B cell (primary cell): ENCODE measurements around the gene SOX6. TPM values are rescaled to one million over a fixed set of nuclear protein-coding genes. Genes with fewer than 3 reads are reported as not detected.

Experiments used
- ATAC-seq: fragments of 200-7000 bp; cut with Tn5 transposase; one replicate; pipeline ENCODE4 v1.10.0; 2021; ENCODE audit warnings: low read depth, mild to moderate bottlenecking, moderate number of reproducible peaks, moderate library complexity
- CTCF ChIA-PET: fragments of 350-600 bp; sonication (Branson Sonifier 250); formaldehyde crosslinking; loops from one replicate; lab custom pipeline; 2021; ENCODE audit warnings: antibody characterized with exemption, inconsistent platforms; lab: Charles Lee
- POLR2A ChIA-PET: fragments of 350-600 bp; sonication (Branson Sonifier 250); formaldehyde crosslinking; loops from one replicate; lab custom pipeline; 2021; ENCODE audit warnings: antibody characterized with exemption; lab: Charles Lee
- DNase-seq: peaks from one replicate; pipeline ENCODE4 v3.0.0; 2013
- H2AFZ ChIP-seq: 2 replicates; pipeline ENCODE4 v1.6.1; 2012; ENCODE audit warnings: mild to moderate bottlenecking, low read depth, low read length; ENCODE audit not compliant: insufficient read depth, poor library complexity, severe bottlenecking
- H3K27ac ChIP-seq, 2 donors: 1 replicate in 1 of 2; 2 replicates in 1 of 2; pipeline ENCODE4 v1.5.1; 2012 to 2013; ENCODE audit warnings: low read length in 2 of 2, mild to moderate bottlenecking in 2 of 2, moderate library complexity in 1 of 2
- H3K27me3 ChIP-seq, 4 experiments: fragments of 200-600 bp in 1 of 4; sonication (generic) in 1 of 4; replicated peaks in 1 of 4; 1 replicate in 2 of 4; 2 replicates in 2 of 4; pipeline versions ENCODE4 v1.6.1 to v1.7.0; 2013 to 2016; ENCODE audit warnings: low read length in 3 of 4, mild to moderate bottlenecking in 2 of 4, mixed read lengths in 1 of 4, moderate library complexity in 1 of 4; ENCODE audit not compliant: insufficient read depth in 4 of 4, control insufficient read depth in 3 of 4; ENCODE audit errors: control extremely low read depth in 1 of 4
- H3K36me3 ChIP-seq, 2 experiments: replicated peaks in 1 of 2; 1 replicate in 1 of 2; 2 replicates in 1 of 2; pipeline versions ENCODE4 v1.6.1 to v1.7.1; 2013; ENCODE audit warnings: low read length in 1 of 2; ENCODE audit not compliant: insufficient read depth in 2 of 2, control insufficient read depth in 1 of 2; ENCODE audit errors: control extremely low read depth in 1 of 2, extremely low read depth in 1 of 2
- H3K4me1 ChIP-seq, 2 donors: fragments of 200-600 bp in 1 of 2; sonication (generic) in 1 of 2; 1 replicate in 1 of 2; 2 replicates in 1 of 2; pipeline versions ENCODE4 v1.5.1 to v1.6.1; 2013 to 2017; ENCODE audit warnings: low read length in 2 of 2; ENCODE audit not compliant: control insufficient read depth in 2 of 2, insufficient read depth in 2 of 2
- H3K4me2 ChIP-seq: replicated peaks from 2 replicates; pipeline ENCODE3; 2012; ENCODE audit warnings: mild to moderate bottlenecking, low read depth, low read length; ENCODE audit not compliant: poor library complexity, severe bottlenecking
- H3K4me3 ChIP-seq, 5 experiments: fragments of 200-600 bp in 1 of 5; sonication (generic) in 1 of 5; 1 replicate in 3 of 5; 2 replicates in 2 of 5; pipeline versions ENCODE4 v1.5.1 to v1.7.0; 2011 to 2016; ENCODE audit warnings: low read length in 4 of 5, mild to moderate bottlenecking in 4 of 5, low read depth in 2 of 5, control low read depth in 1 of 5, moderate library complexity in 1 of 5; ENCODE audit not compliant: insufficient read depth in 1 of 5; ENCODE audit errors: control extremely low read depth in 1 of 5, extremely low read depth in 1 of 5
- H3K79me2 ChIP-seq: fragments of 200-600 bp; sonication (generic); one replicate; pipeline ENCODE4 v1.6.0; 2016; ENCODE audit warnings: low read length; ENCODE audit not compliant: control insufficient read depth, insufficient read depth
- H3K9ac ChIP-seq: fragments of 200-600 bp; sonication (generic); 2 replicates; pipeline ENCODE4 v1.6.1; 2017; ENCODE audit warnings: mild to moderate bottlenecking, low read length, moderate library complexity
- H3K9me3 ChIP-seq, 3 donors: one replicate each; pipeline versions ENCODE4 v1.6.1 to v1.7.1; 2013; ENCODE audit warnings: low read length in 2 of 3; ENCODE audit not compliant: control insufficient read depth in 2 of 3, insufficient read depth in 1 of 3; ENCODE audit errors: control extremely low read depth in 1 of 3
- H4K20me1 ChIP-seq: 2 replicates; pipeline ENCODE4 v1.6.0; 2012; ENCODE audit warnings: mild to moderate bottlenecking, low read length; ENCODE audit not compliant: insufficient read depth, control insufficient read depth, poor library complexity, severe bottlenecking
- H3K27ac Mint-ChIP-seq: one replicate; pipeline ENCODE4 v1.8.0; 2021; ENCODE audit warnings: mixed read lengths
- H3K27me3 Mint-ChIP-seq: one replicate; pipeline ENCODE4 v1.8.0; 2021; ENCODE audit warnings: mixed read lengths
- H3K4me1 Mint-ChIP-seq: one replicate; pipeline ENCODE4 v1.8.0; 2021; ENCODE audit warnings: mixed read lengths
- H3K4me3 Mint-ChIP-seq: one replicate; pipeline ENCODE4 v1.8.0; 2021; ENCODE audit warnings: mixed read lengths
- H3K9me3 Mint-ChIP-seq: one replicate; pipeline ENCODE4 v1.8.0; 2022; ENCODE audit warnings: mixed read lengths; ENCODE audit not compliant: insufficient read depth
- EZH2 ChIP-seq: IDR thresholded peaks from 2 replicates; pipeline ENCODE4 v1.6.1; 2012; ENCODE audit warnings: borderline replicate concordance, low read depth, mild to moderate bottlenecking, moderate library complexity, low read length; ENCODE audit not compliant: insufficient read depth, poor library complexity, severe bottlenecking
- WGBS: methylation state at CpG from one replicate; pipeline ENCODE4 v1.1.5; 2013; ENCODE audit warnings: missing lambda C conversion rate; ENCODE audit not compliant: insufficient coverage; 5-methylcytosine and 5-hydroxymethylcytosine counted together
- intact Hi-C: fragments of 100-400 bp; cut with micrococcal nuclease; formaldehyde crosslinking; loops from one replicate; pipeline ENCODE4 v1.10.0; 2022
- polyA plus RNA-seq: library from polyadenylated mRNA; depleted of rRNA; stranded (reverse); fragments of >200 nt; gene quantifications from 2 replicates; pipeline ENCODE4 v1.2.3, GENCODE V29; 2012
- total RNA-seq, 2 donors: library from RNA; stranded (reverse); fragments of 120-200 nt in 1 of 2; gene quantifications; 1 replicate in 1 of 2; 2 replicates in 1 of 2; pipeline versions ENCODE4 v1.2.3 to v1.2.4, GENCODE V29; 2013 to 2022
- TF ChIP-seq, protein P1 (sequence below): fragments of 200-600 bp; IDR thresholded peaks from one replicate; pipeline ENCODE4 v1.8.0; 2022; ENCODE audit warnings: antibody characterized with exemption, mild to moderate bottlenecking

SOX6 gene
- total and polyA plus RNA-seq, 2 donors (not counting 1 experiment from before 2014, with no cell fraction given) = not detected

GRCh38 chr11:16309226-16309625, 47.1 kb downstream of the SOX6 start:
- Histone ChIP-seq H3K4me2 (no peak overlapping the region), H3K79me2 (no peaks in the 10 kb centered on the region), H3K4me1 (no peaks in the 10 kb centered on the region), H3K9me3 (no peaks in the 10 kb centered on the region), H3K4me3 (no peak overlapping the region), H3K27me3 (no peaks in the 10 kb centered on the region), H4K20me1 (no peaks in the 10 kb centered on the region), H3K36me3 (no peaks in the 10 kb centered on the region), H2AFZ (no peak overlapping the region), H3K27ac (no peak overlapping the region), H3K9ac (no peak overlapping the region)
- Mint-ChIP-seq H3K4me3 (no peak overlapping the region), H3K27me3 (no peaks in the 10 kb centered on the region), H3K4me1 (no peaks in the 10 kb centered on the region), H3K27ac (no peak overlapping the region), H3K9me3 (no peaks in the 10 kb centered on the region)
- TF ChIP-seq, protein P1, sequence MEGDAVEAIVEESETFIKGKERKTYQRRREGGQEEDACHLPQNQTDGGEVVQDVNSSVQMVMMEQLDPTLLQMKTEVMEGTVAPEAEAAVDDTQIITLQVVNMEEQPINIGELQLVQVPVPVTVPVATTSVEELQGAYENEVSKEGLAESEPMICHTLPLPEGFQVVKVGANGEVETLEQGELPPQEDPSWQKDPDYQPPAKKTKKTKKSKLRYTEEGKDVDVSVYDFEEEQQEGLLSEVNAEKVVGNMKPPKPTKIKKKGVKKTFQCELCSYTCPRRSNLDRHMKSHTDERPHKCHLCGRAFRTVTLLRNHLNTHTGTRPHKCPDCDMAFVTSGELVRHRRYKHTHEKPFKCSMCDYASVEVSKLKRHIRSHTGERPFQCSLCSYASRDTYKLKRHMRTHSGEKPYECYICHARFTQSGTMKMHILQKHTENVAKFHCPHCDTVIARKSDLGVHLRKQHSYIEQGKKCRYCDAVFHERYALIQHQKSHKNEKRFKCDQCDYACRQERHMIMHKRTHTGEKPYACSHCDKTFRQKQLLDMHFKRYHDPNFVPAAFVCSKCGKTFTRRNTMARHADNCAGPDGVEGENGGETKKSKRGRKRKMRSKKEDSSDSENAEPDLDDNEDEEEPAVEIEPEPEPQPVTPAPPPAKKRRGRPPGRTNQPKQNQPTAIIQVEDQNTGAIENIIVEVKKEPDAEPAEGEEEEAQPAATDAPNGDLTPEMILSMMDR = no peak
- no peak for TF ChIP-seq EZH2
- no peak for DNase-seq
- POLR2A ChIA-PET = no interaction called here
- ATAC-seq = no peak
- CTCF ChIA-PET = no interaction called here
- whole genome bisulfite sequencing = no CpG with 5 or more reads among the region's 2 CpGs
- intact Hi-C loops = no loop called here

DNA sequence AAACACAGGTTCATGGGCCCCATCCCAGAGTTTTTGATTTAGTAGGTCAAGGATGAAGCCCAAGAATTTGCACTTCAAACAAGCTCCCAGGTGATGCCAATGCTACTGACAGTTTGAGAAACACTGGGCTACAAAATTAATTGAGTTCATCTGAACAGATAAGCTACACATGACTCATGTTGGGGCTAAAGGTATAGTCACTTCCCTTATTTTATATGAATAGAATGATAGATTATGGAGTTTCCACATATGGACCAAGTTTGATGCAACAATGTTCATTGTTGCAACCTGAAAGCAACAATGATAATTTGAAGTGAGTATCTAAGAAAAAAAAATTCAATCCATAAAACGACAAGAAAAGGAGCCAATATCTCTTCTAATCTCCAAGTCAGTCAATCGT, 54.9 kb downstream of the SOX6 start:
- Mint-ChIP-seq H3K4me1 (no peaks in the 10 kb centered on the region), H3K4me3 (no peak overlapping the region), H3K27ac (no peak overlapping the region), H3K9me3 (no peaks in the 10 kb centered on the region), H3K27me3 (no peaks in the 10 kb centered on the region)
- no peak overlapping the region for H3K9ac ChIP-seq
- POLR2A ChIA-PET = no interaction called here
- no peaks in the 10 kb centered on the region for H4K20me1 ChIP-seq
- H3K4me2 ChIP-seq = no peak overlapping the region
- no peaks in the 10 kb centered on the region for H3K79me2 ChIP-seq
- H3K4me1 ChIP-seq = no peaks in the 10 kb centered on the region
- no peak overlapping the region for H3K27ac ChIP-seq
- no peaks in the 10 kb centered on the region for H3K36me3 ChIP-seq
- TF ChIP-seq, protein P1 = no peak
- no peak for TF ChIP-seq EZH2
- no peak overlapping the region for H3K4me3 ChIP-seq
- DNase-seq (no peak), ATAC-seq (no peak)
- H3K9me3 ChIP-seq = no peaks in the 10 kb centered on the region
- no peaks in the 10 kb centered on the region for H3K27me3 ChIP-seq
- intact Hi-C loops = no loop called here
- no peak overlapping the region for H2AFZ ChIP-seq
- CTCF ChIA-PET = no interaction called here
- 84% methylated on average over 2 of the region's 2 CpGs for WGBS
